ENCODE results near the gene ODAD3.
"Not testable (repeated sequence)": the region's sequence is repeated elsewhere in the genome, so short reads cannot be mapped to it uniquely, and the experiment has no call there.

The ODAD3 gene

GRCh38 chr19:11405846-11406643 lies 28.9 kb downstream of the ODAD3 start:
- no peak for DNase-seq (ENCODE audit: low read depth)

- DNase-seq (ENCODE audit: low read depth): no peak
Measured at GRCh38 chr19:11404588-11405222, 30.2 kb downstream of the ODAD3 start.

- no peak for DNase-seq (ENCODE audit: low read depth)
Measured at GRCh38 chr19:11401808-11402543, 32.9 kb downstream of the ODAD3 start.

- DNase-seq (ENCODE audit: low read depth): no peak
Measured at GRCh38 chr19:11400798-11401197, 34.1 kb downstream of the ODAD3 start.

GRCh38 chr19:11399667-11400066 lies 35.3 kb downstream of the ODAD3 start:
- DNase-seq (ENCODE audit: low read depth): no peak

- DNase-seq (ENCODE audit: low read depth): no peak
Measured at GRCh38 chr19:11397089-11397610, 37.8 kb downstream of the ODAD3 start.

- peak; percentile 32 for DNase-seq (ENCODE audit: low read depth)
Measured at GRCh38 chr19:11390933-11391680, 43.8 kb downstream of the ODAD3 start.

GRCh38 chr19:11390359-11390758 lies 44.6 kb downstream of the ODAD3 start:
- no peak for DNase-seq (ENCODE audit: low read depth)

GRCh38 chr19:11387162-11388034 lies 47.5 kb downstream of the ODAD3 start:
- DNase-seq (ENCODE audit: low read depth): no peak

GRCh38 chr19:11384778-11385129 lies 50.2 kb downstream of the ODAD3 start:
- DNase-seq (ENCODE audit: low read depth): no peak

- DNase-seq (ENCODE audit: low read depth): no peak
Measured at GRCh38 chr19:11383706-11384048, 51.2 kb downstream of the ODAD3 start.

- peak; percentile 45 for DNase-seq (ENCODE audit: low read depth)
Measured at GRCh38 chr19:11382898-11383705, 51.8 kb downstream of the ODAD3 start.

- DNase-seq (ENCODE audit: low read depth): peak; percentile 99
Measured at GRCh38 chr19:11380653-11381537, 54.0 kb downstream of the ODAD3 start.

GRCh38 chr19:11379857-11380350 lies 55.0 kb downstream of the ODAD3 start:
- no peak for DNase-seq (ENCODE audit: low read depth)

- DNase-seq (ENCODE audit: low read depth): not testable (repeated sequence)
Measured at GRCh38 chr19:11379269-11379845, 55.6 kb downstream of the ODAD3 start.

- peak; percentile 91 for DNase-seq (ENCODE audit: low read depth)
Measured at GRCh38 chr19:11378319-11379189, 56.4 kb downstream of the ODAD3 start.

- peak; percentile 75 for DNase-seq (ENCODE audit: low read depth)
Measured at GRCh38 chr19:11377756-11378155, 57.2 kb downstream of the ODAD3 start.

GRCh38 chr19:11377237-11377636 lies 57.7 kb downstream of the ODAD3 start:
- DNase-seq (ENCODE audit: low read depth): peak; percentile 88

All from ELR (cell line).